NCI-H2107 (cell line): Measurements from ENCODE around the gene TRAFD1.
A peak's percentile ranks its signal among the peaks of the same experiment; 100 is the strongest.

Experiments
- DNase-seq: peaks from one replicate; lab custom pipeline; 2025; lab: John Stamatoyannopoulos, UW

TRAFD1 gene

DNA sequence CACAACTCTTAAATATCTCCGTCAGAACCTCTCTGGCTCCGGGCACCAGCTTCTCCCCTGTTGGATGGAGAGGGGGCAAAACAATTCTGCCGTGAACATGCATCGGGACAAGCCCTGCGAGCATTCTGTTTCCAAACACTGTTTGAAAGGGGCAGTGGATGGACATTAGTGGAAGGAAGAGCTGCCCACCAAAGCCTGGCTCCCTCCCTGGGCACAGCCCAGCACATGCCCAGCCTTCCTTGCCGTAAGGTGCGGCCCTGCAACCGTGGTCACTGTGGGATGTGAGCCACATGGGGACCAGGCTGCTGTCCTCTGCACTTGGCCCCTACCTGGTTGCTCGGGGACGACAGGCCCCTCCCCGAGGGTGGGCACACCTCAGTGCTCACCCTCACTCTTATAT is 54.0 kb downstream of the TRAFD1 start:
- no peak for DNase-seq

DNA sequence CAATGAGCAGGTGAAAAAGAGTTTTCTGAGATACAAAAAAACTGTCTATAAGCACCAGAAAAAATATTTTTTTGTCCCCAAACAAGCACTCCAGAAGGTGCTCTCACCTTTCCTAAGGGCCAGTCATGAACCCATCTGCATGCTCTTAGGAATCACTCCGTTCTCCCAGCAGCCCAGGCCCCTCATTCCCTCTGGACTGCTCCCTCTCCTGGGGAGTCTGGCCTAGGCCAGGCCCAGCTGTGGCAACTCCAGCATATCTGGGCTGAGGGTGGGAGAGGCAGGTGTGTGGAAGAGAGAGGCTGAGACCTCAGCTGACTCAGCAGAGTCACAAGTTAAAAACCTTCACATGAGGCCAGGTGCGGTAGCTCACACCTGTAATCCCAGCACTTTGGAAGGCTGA is 54.6 kb downstream of the TRAFD1 start:
- DNase-seq, result no peak

DNA sequence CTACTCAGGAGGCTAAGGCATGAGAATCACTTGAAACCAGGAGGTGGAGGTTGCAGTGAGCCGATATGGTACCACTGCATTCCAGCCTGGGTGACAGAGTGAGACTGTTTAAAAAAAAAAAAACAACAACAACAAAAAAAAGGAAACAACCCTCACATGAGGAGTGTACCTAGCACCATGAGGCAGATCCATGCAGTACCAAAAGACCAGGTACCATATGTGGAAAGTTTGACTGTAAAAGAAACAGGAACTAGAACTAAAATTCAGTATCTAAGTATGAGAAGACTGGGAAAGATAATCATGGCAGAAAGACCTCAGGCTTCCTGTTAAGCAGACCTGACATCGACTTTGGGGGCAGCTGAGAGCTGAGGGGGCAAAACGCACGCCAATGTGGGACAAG is 55.1 kb downstream of the TRAFD1 start:
- DNase-seq, result no peak

DNA sequence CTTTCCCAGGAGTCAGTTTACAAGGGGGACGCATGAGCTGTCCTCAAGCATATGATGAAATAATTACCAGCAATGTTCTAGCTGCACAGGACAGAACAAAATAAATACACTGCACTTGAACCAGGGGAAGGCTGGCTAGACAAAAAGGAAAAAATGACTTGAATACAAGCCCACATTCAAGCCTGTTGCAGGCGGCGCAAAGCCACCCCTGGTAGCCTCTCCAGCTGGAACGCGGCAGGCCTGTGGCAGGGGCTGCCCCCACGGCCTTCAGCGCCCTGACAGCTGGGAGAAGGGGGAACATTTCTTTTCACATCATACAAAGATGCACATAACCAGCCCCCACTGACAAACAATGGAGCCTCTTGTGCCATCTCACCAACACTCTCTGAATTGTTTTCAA is 57.1 kb downstream of the TRAFD1 start:
- peak; percentile 61 for DNase-seq

DNA sequence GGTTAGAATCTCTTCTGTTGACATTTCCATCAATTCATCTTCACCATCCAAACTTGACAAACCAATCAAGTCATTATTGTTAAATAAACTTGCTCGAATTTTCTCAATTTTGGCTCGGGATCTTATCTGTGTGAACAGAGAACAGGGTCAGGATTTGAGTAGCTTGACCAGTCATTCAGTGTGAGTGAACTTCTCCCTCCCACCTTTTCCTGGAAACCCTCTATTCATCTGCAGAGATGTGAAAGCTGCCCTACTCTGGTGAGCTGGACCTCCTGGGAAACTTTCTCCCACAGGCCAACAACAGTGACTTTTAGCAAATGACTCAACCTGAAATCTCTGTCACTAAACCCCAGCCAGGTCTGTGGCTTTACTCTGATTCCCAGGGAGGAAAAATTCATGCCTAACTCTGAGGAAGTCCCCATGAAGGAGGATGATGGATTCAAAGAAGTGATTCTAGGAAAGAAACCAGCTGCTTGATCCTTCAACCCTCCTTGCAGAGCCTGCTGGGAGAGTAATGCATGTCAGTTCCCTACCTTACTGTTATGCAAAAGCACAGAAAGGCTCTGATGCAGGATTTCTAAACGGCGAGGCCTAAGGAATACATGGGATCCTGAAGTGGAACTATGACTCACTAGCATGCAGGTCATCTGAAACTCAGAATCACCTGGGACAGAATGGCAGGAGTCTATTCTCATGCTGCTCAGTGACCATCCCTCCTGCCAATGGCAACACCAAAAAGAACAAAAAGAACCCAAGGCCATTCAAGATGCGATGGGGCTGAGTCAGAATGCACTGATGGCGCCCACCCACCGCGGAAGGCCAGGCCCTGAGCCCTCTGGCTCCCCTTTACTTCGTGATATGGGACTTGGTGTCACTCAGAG is 58.0 kb downstream of the TRAFD1 start:
- DNase-seq, result no peak

DNA sequence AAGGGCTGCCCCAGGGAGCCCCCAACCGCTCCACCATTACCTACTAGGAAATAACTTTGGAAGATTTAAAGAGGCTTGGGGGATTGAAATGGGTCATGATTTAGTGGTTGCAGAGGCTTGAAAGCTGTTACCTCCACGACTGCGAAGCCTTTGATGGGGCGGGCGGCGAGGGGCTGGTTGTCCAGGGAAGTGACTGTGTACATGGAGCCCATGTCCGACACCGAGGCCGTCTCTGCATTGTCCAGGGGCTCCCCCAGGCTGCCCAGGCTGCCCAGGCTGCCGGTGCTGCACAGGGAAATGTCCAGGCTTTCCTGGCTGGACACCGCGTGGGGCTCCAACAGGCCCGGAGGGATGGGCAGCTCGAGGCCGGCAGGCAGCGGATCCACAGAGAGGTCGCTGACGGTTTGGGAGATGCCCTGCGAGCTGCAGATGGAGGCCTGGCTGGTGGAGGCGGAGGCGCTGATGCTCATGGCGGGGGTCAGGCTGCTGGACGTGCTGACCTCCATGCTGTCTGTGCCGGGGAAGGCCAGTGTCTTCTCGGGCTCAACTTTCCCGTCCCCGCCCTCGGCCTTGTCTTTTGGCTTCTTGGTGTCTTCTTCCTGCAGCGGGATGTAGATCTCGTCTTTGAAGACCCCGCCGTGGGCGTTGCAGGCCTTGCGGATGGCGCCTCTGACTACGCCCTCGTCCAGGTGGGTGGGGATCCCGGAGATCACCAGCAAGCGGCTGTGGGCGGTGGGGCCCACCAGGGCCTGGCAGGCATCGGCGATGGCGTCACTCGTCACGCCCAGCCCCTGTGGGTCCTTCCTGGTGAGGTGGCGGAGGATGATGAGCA is 58.9 kb downstream of the TRAFD1 start:
- DNase-seq, result no peak

DNA sequence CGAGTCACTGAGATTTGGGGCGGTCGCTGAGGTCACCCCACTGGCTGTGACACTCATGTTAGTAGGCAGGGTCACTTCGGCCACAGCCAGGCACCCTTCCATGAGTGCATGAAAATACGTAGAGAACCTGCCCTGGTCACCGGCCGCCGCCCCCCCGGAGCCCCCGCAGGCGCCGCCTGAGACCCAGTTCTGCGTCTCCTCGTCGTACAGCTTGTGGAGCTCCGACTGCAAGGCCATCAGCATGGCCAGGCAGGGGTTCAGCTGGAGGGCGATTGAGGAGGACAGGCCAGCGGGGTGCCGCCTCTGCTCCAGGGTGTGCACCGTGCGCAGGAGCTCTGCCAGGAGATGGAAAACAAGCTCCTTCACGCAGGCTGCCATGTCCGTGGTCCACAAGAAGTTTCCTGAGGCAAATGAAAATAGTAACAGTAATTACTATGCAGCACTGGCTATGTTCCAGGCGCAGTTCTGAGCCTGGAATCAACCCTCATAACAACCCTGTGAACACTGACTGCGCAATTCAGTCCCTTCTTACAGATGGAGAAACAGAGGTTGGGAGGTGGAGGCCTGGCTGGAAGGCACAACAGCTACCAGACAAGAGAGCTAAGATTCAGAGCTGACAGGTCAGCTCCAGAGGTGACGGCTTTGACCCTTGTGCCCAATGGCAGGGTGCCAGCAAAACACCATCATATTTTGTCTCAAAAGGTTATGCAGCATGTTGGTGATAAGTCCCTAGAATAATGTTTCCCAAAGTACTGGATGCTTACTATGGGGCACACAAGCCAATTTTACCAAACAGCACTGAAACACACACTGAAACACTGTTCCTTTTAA is 59.9 kb downstream of the TRAFD1 start:
- DNase-seq, result no peak

DNA sequence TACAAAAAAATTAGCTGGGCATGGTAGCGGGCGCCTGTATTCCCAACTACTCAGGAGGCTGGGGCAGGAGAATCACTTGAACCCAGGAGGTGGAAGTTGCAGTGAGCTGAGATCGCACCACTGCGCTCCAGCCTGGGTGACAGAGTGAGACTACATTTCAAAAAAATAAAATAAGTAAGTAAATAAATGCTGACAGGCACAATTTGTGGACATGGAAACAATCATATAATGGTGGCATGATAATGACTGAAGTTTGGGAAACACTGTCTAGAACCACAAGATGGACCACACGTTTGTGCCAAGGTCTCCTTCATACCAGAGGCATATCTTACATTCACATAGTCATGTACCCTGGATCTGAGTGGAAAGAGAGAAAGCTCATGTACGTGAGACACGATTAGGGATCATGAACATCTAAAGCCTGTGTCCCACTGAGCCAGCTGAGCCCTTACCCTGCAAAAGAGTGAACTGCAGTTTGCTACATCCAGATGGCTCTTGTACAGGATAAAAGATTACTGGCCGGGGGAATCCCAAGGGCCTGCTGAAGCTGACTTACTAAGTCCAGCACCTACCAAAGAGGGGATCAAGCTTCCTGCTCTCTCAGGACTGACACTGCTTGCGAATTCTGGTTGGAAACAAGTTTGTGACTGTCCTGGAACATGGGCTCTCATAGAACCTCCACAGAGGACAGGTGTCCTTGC is 62.9 kb downstream of the TRAFD1 start:
- no peak for DNase-seq

DNA sequence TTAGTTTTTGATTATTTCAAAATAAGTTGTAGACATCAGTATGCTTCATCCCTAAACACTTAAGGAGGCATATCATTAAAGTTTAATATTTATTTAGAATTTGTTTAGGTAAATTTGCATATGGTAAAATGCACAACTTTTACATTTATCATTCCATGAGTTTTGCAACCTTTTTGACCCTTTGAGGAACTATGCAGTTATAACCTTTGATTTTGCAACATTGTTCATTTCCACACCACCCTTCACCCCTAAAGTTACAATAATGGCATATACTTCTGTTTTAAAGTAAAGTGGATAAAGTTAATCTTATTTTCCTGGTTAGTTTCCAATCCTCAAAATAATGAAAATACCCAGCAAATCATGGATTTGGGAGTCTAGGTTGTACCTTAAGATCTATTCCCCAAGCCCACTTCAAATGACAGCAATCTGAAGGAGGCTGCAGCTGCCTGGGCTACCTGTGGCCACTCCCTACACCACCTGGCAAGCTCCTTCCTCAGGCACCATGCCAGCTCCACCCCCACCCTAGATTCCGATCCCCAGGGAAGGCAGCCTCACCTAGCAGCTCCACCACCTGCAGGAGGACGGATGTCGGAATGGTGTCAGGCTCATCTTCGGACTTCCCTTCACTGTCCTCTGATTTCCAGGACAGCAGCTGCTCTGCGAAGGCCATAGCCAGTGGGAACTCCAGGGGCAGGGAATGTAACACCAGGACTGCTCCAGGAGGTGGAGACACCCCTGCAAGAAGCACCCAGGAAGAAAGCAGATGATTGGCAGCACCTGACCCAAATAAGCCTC is 65.1 kb downstream of the TRAFD1 start:
- peak; percentile 75 for DNase-seq

DNA sequence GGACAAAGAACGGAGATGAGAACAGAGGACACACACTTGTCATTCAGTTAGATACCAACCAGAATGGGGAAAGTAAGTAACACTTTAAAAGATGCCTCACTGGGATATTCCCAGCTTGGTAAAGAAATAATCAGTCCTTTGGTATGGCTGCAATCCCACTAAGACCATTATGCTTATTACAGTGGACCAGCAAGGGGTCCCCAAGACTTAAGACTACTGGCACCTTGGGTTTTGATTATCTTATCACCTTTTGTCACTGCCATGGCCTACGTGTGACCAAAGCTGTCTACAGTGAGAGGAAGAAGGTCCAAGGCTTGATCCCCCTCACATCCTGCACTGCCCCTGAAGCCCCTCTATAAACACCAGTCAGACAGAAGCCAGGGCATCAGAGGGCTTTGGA is 65.8 kb downstream of the TRAFD1 start:
- no peak for DNase-seq

DNA sequence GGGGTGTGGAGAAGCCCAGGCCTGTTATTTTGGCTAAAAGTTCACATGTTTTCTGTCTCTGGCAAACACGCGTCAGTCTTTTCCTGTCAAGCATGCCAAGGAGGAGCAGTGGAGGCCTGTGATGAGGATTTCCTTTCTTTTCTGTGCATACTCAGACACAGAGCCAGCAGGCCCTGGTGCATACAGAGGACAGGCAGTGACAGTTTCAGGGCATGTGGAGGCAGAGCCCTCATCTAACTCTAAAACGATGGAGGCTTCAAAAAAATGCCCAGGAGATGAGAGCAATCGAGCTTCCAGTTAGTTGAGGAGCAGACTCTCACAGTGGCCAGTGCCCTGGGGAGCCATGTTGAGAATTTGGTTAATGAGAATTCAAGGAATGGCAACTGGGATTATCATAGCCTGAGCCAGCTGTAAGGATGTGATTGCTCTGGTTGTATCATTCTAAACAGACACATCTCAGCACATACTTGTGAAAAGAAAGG is 66.5 kb downstream of the TRAFD1 start:
- DNase-seq, result no peak

DNA sequence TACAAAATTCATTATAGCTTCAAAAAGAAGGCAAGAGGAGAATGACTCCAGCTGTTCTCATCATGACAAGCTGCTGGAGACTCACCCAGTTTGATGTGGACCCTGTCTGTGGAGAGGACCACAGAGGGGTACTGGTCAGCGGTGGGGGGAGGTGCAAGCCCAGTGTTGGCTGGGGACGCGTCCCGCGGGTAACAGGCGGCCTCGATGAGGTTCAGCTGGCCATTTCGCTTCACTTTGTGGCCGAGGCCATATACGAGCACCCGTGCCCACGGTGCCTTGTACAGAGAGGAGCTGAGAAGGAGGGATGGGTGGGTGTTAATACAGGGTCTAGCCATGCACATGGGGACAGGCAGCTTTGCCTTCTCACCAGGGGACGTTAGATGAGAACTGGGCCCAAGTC is 67.1 kb downstream of the TRAFD1 start:
- DNase-seq, result no peak

DNA sequence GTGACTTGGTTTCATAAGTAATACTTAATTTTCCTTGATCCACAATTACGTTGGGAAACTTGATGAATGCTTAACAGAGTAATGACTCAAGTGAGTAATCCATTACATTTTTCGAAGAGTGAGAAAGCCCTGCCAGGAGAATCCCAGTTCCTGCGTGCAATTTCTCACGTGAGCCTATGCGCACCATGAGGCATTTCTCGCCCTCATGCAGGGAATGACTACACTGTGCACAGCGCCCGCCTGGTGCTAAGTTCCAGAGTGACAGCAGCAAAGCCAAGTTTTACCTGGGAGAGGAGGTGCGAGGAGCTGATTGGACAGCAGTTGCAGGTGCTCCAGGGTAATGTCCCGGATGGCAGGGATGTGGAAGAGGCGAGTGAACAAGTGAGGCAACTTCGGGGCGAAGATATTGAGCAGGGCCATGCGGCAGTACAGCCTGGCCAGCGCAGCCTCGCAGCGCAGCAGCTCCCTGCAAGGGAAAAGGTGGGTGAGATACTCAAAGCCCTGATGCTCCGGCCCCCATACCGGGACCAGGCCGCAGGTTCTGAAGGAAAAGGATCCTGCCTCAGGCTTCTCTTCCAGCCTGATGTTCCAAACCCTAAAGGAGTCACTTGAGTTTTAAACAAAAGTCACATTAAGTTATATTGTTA is 69.4 kb downstream of the TRAFD1 start:
- no peak for DNase-seq

DNA sequence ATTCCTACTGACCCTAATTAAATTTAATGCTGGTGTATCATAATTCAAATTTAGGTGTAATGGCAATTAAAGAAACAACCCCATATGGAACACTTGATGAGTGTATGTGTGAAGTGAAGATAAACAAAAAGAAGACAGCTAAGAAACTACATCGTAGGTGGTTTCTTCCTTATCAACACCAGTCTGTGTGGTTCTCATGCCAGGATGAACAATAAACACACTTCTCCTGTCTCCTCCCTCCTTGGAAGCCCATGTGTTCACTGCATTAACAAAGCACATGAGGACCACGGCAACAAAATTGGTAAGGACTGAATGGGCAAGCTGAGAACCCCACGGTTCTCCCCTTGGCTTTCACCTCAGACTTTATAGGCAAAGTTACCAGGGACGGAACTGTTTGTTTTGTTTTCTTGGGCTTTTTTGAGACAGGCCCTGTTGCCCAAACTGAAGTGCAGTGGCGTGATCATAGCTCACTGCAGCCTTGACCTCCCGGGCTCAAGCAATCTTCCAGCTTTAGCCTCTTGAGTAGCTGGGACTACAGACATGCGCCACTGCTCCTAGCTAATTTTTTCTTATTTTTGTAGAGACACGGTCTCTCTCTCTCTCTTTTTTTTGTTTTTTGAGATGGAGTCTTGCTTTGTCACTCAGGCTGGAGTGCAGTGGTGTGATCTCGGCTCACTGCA is 71.0 kb downstream of the TRAFD1 start:
- no peak for DNase-seq

DNA sequence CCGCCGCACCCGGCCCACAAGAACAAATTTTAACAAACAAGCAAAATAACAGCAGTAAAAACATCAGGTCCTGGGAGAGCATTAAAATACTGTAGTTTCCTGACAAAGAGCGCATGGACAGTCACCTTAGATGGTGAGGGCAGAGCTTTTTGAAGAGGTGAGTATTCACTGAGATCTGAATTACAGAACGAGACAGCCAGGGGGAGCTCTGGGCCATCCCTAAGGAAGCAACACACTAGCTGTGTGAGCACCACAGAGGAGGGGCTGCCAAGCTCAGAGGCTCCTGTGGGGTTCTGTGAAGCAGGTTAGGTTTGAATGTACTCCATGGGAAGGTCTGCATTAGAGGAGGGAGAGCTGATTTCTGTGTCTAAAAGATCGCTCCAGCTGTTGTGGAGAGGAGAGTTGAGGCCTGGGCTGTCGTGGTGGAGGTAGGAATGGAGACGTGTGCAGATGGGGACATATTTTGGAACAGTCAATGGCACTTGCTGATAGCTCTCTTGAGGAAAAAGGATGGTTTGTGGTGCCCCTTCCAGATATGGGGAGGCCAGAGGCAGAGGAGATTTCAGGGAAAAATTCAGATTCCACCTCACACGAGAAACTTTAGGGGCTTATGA is 72.9 kb downstream of the TRAFD1 start:
- DNase-seq, result peak; percentile 37

DNA sequence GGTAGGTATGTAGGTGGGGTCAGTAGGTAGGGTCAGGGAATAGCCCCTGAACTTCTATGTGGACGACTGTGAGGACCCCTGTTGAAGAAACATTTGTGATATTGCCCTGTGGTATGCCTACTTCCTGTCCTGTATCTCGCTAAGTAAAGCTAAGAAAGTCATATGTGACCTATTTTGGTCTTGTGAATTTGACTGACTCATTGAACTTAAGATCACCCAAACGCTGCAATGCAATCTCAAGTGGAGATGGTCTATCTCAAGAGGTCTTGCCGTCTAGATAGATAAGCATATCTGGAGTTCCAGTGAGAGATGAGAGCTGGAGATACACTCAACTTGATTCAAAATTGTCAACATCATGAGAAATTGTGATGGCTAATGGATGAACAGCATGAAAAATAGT is 73.8 kb downstream of the TRAFD1 start:
- DNase-seq, result no peak
